Tibial nerve (tissue), 4 donors: ENCODE measurements around the gene STXBP6. TPM values are rescaled to one million over a fixed set of nuclear protein-coding genes. Genes with fewer than 3 reads are reported as not detected.
A peak's percentile ranks its signal among the peaks of the same experiment; 100 is the strongest.

Experiments used
- DNase-seq, 2 donors: peaks; one replicate each; pipeline ENCODE4 v3.0.0-alpha.2; 2019; ENCODE audit warnings: low spot score in 2 of 2
- H3K27ac ChIP-seq, 4 donors: fragments of 200-600 bp; sonication (generic) in 3 of 4; one replicate each; pipeline ENCODE4 v1.5.1; 2017 to 2019; ENCODE audit warnings: mild to moderate bottlenecking in 1 of 4
- H3K27me3 ChIP-seq, 2 donors: fragments of 200-600 bp; sonication (generic) in 1 of 2; one replicate each; pipeline versions ENCODE4 v1.5.1 to v1.6.0; 2017 to 2019
- H3K36me3 ChIP-seq, 3 donors: fragments of 200-600 bp; sonication (generic); one replicate each; pipeline ENCODE4 v1.5.1; 2018 to 2019
- H3K4me1 ChIP-seq, 4 donors: fragments of 200-600 bp; sonication (generic) in 3 of 4; one replicate each; pipeline ENCODE4 v1.5.1; 2017 to 2019
- H3K4me3 ChIP-seq, 4 donors: fragments of 200-600 bp; sonication (generic) in 3 of 4; one replicate each; pipeline ENCODE4 v1.5.1; 2017 to 2019; ENCODE audit warnings: mild to moderate bottlenecking in 1 of 4, moderate library complexity in 1 of 4
- H3K9me3 ChIP-seq, 4 donors: fragments of 200-600 bp; sonication (generic) in 3 of 4; one replicate each; pipeline ENCODE4 v1.5.1; 2017 to 2019
- CTCF ChIP-seq, 5 experiments: fragments of 200-600 bp in 3 of 5; fragments of 450-650 bp in 2 of 5; sonication (generic) in 3 of 5; IDR thresholded peaks; one replicate each; pipeline ENCODE4 v1.5.1; 2016 to 2019; ENCODE audit warnings: antibody characterized with exemption in 5 of 5, mild to moderate bottlenecking in 3 of 5, moderate library complexity in 2 of 5
- EP300 ChIP-seq, 2 donors: sonication (generic); formaldehyde crosslinking; IDR thresholded peaks; one replicate each; pipeline ENCODE4 v1.6.1; 2017; ENCODE audit warnings: antibody characterized with exemption in 2 of 2, mild to moderate bottlenecking in 1 of 2
- POLR2A ChIP-seq, 2 donors: fragments of 450-650 bp; IDR thresholded peaks; one replicate each; pipeline ENCODE4 v1.6.1; 2017; ENCODE audit warnings: antibody characterized with exemption in 2 of 2, mild to moderate bottlenecking in 2 of 2, moderate library complexity in 2 of 2
- WGBS, 2 donors: methylation state at CpG; one replicate each; pipeline ENCODE4 v1.1.5; 2018; 5-methylcytosine and 5-hydroxymethylcytosine counted together
- total RNA-seq, 4 donors: library from RNA; depleted of rRNA; stranded (reverse); fragments of >200 nt; gene quantifications; one replicate each; pipeline ENCODE4 v1.1.0, GENCODE V29; 2016

Gene STXBP6
- total RNA-seq, 4 donors from 2014 or later = 12.6 to 42.6 (median 33.5) TPM

- no peaks in the 10 kb centered on the region for H3K27me3 ChIP-seq
- TF ChIP-seq POLR2A (IDR thresholded peaks at IDR 0.05) (no peak), CTCF (IDR thresholded peaks at IDR 0.05) (no peak), EP300 (IDR thresholded peaks at IDR 0.05) (no peak)
- DNase-seq = no peak
- 92 to 94% methylated on average over 6 of the region's 6 CpGs for WGBS, 2 donors
- H3K27ac ChIP-seq = no peak overlapping the region
- no peaks in the 10 kb centered on the region for H3K36me3 ChIP-seq
- no peaks in the 10 kb centered on the region for H3K9me3 ChIP-seq
- peaks cover 0 to 14% (median 0%) of the 10 kb centered on the region in 4 donors for H3K4me1 ChIP-seq
- H3K4me3 ChIP-seq = no peak overlapping the region
These were observed 236.7 kb downstream of the STXBP6 start for GRCh38 chr14:24813089-24813815.

DNA sequence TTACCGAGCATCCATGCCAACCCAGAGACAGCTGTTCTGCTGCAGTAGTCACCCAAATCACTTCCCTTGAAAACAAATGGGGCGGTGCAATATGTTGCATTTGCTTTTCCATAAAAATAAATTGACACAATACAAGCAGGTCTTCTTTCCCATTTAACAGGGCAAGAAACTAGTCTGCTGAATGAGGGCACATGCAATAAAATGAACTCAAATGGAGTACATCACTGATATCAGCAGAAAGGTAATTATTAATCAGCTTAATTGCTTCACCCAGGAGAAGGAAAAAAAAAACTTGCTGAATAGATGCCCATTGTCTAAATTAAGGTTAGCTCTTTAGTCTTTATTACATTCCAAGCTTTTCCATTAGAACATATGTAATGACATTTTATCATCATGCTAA is 240.8 kb downstream of the STXBP6 start:
- Histone ChIP-seq H3K4me1 (no peaks in the 10 kb centered on the region), H3K27me3 (no peaks in the 10 kb centered on the region), H3K4me3 (no peak overlapping the region), H3K27ac (no peak overlapping the region), H3K36me3 (no peaks in the 10 kb centered on the region), H3K9me3 (no peaks in the 10 kb centered on the region)
- WGBS, 2 donors = 94 to 95% methylated on average over 2 of the region's 2 CpGs
- no peak for TF ChIP-seq CTCF (IDR thresholded peaks at IDR 0.05)
- TF ChIP-seq EP300 (IDR thresholded peaks at IDR 0.05) = no peak
- no peak for TF ChIP-seq POLR2A (IDR thresholded peaks at IDR 0.05)
- DNase-seq = no peak

- no peaks in the 10 kb centered on the region for H3K9me3 ChIP-seq
- DNase-seq = no peak
- WGBS, 2 donors = 83 to 88% methylated on average over 6 of the region's 6 CpGs
- TF ChIP-seq POLR2A (IDR thresholded peaks at IDR 0.05) (no peak), CTCF (IDR thresholded peaks at IDR 0.05) (no peak), EP300 (IDR thresholded peaks at IDR 0.05) (no peak)
- H3K4me3 ChIP-seq = no peak overlapping the region
- no peak overlapping the region for H3K27ac ChIP-seq
- no peaks in the 10 kb centered on the region for H3K27me3 ChIP-seq
- H3K4me1 ChIP-seq = no peaks in the 10 kb centered on the region
- H3K36me3 ChIP-seq = no peaks in the 10 kb centered on the region
These were observed 241.5 kb downstream of the STXBP6 start for GRCh38 chr14:24808412-24808811.

- H3K4me1 ChIP-seq = no peaks in the 10 kb centered on the region
- no peaks in the 10 kb centered on the region for H3K27me3 ChIP-seq
- H3K27ac ChIP-seq = no peak overlapping the region
- 25 to 39% methylated on average over 9 of the region's 9 CpGs for WGBS, 2 donors
- H3K36me3 ChIP-seq = no peaks in the 10 kb centered on the region
- DNase-seq = peak; percentile 38 to 83
- H3K4me3 ChIP-seq = no peak overlapping the region
- H3K9me3 ChIP-seq = no peaks in the 10 kb centered on the region
- TF ChIP-seq EP300 (IDR thresholded peaks at IDR 0.05) (no peak), POLR2A (IDR thresholded peaks at IDR 0.05) (no peak), CTCF (IDR thresholded peaks at IDR 0.05) (peak; percentile 51 to 77 (median 64))
These were observed 243.8 kb downstream of the STXBP6 start for GRCh38 chr14:24806061-24806678.

DNA sequence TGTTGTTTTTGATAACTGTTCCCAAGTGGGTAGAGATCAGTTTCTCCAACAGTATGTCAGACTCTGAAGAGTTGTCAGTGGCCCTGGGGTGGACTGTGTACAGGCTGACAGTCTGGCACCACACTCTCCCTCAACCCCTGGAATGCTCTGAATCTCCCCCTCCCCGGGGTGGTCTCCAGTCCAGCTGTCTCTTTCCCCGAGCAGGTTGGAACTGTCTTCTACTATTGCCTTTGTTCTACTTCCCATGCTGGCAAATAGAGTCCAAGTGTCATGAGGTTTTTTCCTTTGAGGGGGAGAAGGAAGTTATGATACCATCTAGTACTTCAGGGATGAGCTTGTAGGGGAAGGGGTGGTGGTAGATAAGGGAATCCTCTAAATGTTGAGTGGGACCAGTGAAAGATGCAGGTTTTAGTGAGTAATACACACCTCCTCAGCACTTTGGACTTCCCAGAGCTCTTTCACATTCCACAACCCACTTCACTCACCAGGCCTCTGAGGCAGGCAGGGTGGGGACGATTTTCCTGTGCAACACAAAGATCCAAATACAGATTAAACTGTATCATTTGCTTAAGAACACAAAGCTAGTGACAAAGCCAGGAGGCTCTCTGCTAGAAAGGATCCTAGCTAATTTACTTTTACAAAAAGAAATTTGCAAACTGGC is 245.3 kb downstream of the STXBP6 start:
- TF ChIP-seq POLR2A (IDR thresholded peaks at IDR 0.05) = no peak
- TF ChIP-seq CTCF (IDR thresholded peaks at IDR 0.05) = no peak
- no peak for TF ChIP-seq EP300 (IDR thresholded peaks at IDR 0.05)
- 62 to 69% methylated on average over 3 of the region's 3 CpGs for WGBS, 2 donors
- no peaks in the 10 kb centered on the region for H3K9me3 ChIP-seq
- no peak overlapping the region for H3K4me3 ChIP-seq
- H3K36me3 ChIP-seq = no peaks in the 10 kb centered on the region
- no peak for DNase-seq
- no peaks in the 10 kb centered on the region for H3K27me3 ChIP-seq
- H3K27ac ChIP-seq = no peak overlapping the region
- no peaks in the 10 kb centered on the region for H3K4me1 ChIP-seq
